ENCODE data around the gene ZSWIM1. TPM values are rescaled to one million over a fixed set of nuclear protein-coding genes. Genes with fewer than 3 reads are reported as not detected.

The ZSWIM1 gene
- total and polyA plus RNA-seq, 2 of the 13 experiments (the other 11 are each of a cell fraction or from before 2014, with no cell fraction given) = 9.5 to 11.7 TPM

DNA sequence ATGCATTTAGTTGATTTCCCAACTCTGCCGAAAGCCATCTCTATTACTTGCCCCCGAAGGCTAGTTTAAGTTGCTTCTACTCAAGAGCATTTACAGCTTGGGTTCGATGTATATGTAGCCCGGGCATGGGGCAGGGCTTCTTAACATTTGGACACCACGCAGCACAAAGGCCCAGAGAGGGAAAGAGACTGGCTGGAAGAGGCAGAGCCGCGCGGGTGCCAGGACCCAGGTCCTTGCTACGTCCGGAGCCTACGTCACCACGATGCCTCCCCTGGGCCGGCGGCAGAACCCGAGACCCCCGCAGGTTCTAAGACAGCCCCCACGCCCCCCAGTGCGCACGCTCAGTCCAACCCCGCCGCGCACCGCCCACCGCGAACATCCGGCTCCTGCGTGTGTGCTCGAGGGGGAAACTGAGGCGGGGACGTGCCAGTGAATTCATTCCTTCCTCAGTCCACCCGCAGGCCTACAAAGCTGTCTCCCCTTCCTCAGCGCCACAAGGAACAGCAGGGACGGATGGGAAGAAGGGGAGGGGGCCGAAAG is 53.1 kb downstream of the ZSWIM1 start (continued):
- no peak; the same call in 1 of the 2 replicates for TF ChIP-seq STAT6 (CRISPR knock-in tag; IDR thresholded peaks at IDR 0.05; ENCODE audit: borderline replicate concordance)
- TF ChIP-seq, protein P1, sequence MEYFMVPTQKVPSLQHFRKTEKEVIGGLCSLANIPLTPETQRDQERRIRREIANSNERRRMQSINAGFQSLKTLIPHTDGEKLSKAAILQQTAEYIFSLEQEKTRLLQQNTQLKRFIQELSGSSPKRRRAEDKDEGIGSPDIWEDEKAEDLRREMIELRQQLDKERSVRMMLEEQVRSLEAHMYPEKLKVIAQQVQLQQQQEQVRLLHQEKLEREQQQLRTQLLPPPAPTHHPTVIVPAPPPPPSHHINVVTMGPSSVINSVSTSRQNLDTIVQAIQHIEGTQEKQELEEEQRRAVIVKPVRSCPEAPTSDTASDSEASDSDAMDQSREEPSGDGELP (IDR thresholded peaks at IDR 0.05; ENCODE audit: borderline replicate concordance, low read depth) = no peak
- TF ChIP-seq CEBPB (IDR thresholded peaks at IDR 0.05; ENCODE audit: borderline replicate concordance, low read depth, low read length) = no peak; the same call in 1 of the 2 replicates
- no peak for TF ChIP-seq HHEX (CRISPR knock-in tag; IDR thresholded peaks at IDR 0.05)
- no peak for TF ChIP-seq GABPA (IDR thresholded peaks at IDR 0.05; ENCODE audit: low read depth, low read length)
- TF ChIP-seq GABPA (CRISPR knock-in tag; IDR thresholded peaks at IDR 0.05; ENCODE audit: low read depth) = peak; percentile 70
- TF ChIP-seq ZNF121 (CRISPR knock-in tag; IDR thresholded peaks at IDR 0.05) = no peak; the same call in 1 of the 2 replicates
- no peak for TF ChIP-seq MYNN (CRISPR knock-in tag; IDR thresholded peaks at IDR 0.05; ENCODE audit: low read depth)
- TF ChIP-seq TARDBP (CRISPR knock-in tag; IDR thresholded peaks at IDR 0.05) = no peak; the same call in 1 of the 2 replicates
- no peak for TF ChIP-seq THAP9 (CRISPR knock-in tag; IDR thresholded peaks at IDR 0.05; ENCODE audit: borderline replicate concordance)
- TF ChIP-seq, protein P2, sequence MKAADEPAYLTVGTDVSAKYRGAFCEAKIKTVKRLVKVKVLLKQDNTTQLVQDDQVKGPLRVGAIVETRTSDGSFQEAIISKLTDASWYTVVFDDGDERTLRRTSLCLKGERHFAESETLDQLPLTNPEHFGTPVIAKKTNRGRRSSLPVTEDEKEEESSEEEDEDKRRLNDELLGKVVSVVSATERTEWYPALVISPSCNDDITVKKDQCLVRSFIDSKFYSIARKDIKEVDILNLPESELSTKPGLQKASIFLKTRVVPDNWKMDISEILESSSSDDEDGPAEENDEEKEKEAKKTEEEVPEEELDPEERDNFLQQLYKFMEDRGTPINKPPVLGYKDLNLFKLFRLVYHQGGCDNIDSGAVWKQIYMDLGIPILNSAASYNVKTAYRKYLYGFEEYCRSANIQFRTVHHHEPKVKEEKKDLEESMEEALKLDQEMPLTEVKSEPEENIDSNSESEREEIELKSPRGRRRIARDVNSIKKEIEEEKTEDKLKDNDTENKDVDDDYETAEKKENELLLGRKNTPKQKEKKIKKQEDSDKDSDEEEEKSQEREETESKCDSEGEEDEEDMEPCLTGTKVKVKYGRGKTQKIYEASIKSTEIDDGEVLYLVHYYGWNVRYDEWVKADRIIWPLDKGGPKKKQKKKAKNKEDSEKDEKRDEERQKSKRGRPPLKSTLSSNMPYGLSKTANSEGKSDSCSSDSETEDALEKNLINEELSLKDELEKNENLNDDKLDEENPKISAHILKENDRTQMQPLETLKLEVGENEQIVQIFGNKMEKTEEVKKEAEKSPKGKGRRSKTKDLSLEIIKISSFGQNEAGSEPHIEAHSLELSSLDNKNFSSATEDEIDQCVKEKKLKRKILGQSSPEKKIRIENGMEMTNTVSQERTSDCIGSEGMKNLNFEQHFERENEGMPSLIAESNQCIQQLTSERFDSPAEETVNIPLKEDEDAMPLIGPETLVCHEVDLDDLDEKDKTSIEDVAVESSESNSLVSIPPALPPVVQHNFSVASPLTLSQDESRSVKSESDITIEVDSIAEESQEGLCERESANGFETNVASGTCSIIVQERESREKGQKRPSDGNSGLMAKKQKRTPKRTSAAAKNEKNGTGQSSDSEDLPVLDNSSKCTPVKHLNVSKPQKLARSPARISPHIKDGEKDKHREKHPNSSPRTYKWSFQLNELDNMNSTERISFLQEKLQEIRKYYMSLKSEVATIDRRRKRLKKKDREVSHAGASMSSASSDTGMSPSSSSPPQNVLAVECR (CRISPR knock-in tag; IDR thresholded peaks at IDR 0.05; ENCODE audit: borderline replicate concordance) = peak; percentile 74; the same call in 1 of the 2 replicates
- TF ChIP-seq EHMT2 (IDR thresholded peaks at IDR 0.05; ENCODE audit: borderline replicate concordance, low read depth, low read length) = no peak
- TF ChIP-seq ADNP (CRISPR knock-in tag; IDR thresholded peaks at IDR 0.05) = no peak; the same call in 1 of the 2 replicates
